Activated CD4-positive, alpha-beta T cell treated with anti-CD3 and anti-CD28 coated beads for 36 hours (primary cell): ENCODE data around the gene STX19. TPM values are rescaled to one million over a fixed set of nuclear protein-coding genes. Genes with fewer than 3 reads are reported as not detected.
A peak's percentile ranks its signal among the peaks of the same experiment; 100 is the strongest.

Experiments used
- ATAC-seq: fragments of 200-7000 bp; cut with Tn5 transposase; one replicate; pipeline ENCODE4 v1.10.0; 2021; ENCODE audit warnings: mild to moderate bottlenecking, moderate library complexity
- CTCF ChIA-PET: fragments of 350-600 bp; sonication (Branson Sonifier 250); formaldehyde crosslinking; loops from one replicate; lab custom pipeline; 2021; ENCODE audit warnings: antibody characterized with exemption; lab: Charles Lee
- POLR2A ChIA-PET: fragments of 350-600 bp; sonication (Branson Sonifier 250); formaldehyde crosslinking; loops from one replicate; lab custom pipeline; 2021; ENCODE audit warnings: antibody characterized with exemption, inconsistent platforms; lab: Charles Lee
- DNase-seq: peaks from one replicate; pipeline ENCODE4 v3.0.0-alpha.2; 2020
- H3K27ac Mint-ChIP-seq: one replicate; pipeline ENCODE4 v1.8.0; 2021; ENCODE audit warnings: mixed read lengths
- H3K27me3 Mint-ChIP-seq: one replicate; pipeline ENCODE4 v1.8.0; 2021; ENCODE audit warnings: mixed read lengths
- H3K36me3 Mint-ChIP-seq: one replicate; pipeline ENCODE4 v1.8.0; 2021; ENCODE audit warnings: low read depth, mixed read lengths
- H3K4me1 Mint-ChIP-seq: one replicate; pipeline ENCODE4 v1.8.0; 2021; ENCODE audit warnings: mixed read lengths
- H3K4me3 Mint-ChIP-seq: one replicate; pipeline ENCODE4 v1.8.0; 2021; ENCODE audit warnings: mild to moderate bottlenecking, moderate library complexity, mixed read lengths
- H3K9me3 Mint-ChIP-seq: one replicate; pipeline ENCODE4 v1.8.0; 2021; ENCODE audit warnings: low read depth, mixed read lengths
- intact Hi-C, 2 experiments: fragments of 100-400 bp; cut with DNase I in 1 of 2; cut with micrococcal nuclease in 1 of 2; formaldehyde crosslinking; loops; one replicate each; pipeline versions ENCODE4 v1.14.2 to v1.15.1; 2022 to 2024; cut with DNase I, micrococcal nuclease
- total RNA-seq, 2 experiments: library from RNA; stranded (reverse); gene quantifications; one replicate each; pipeline ENCODE4 v1.2.3, GENCODE V29; 2021

The STX19 gene
- total RNA-seq, 2 experiments from 2014 or later = not detected

DNA sequence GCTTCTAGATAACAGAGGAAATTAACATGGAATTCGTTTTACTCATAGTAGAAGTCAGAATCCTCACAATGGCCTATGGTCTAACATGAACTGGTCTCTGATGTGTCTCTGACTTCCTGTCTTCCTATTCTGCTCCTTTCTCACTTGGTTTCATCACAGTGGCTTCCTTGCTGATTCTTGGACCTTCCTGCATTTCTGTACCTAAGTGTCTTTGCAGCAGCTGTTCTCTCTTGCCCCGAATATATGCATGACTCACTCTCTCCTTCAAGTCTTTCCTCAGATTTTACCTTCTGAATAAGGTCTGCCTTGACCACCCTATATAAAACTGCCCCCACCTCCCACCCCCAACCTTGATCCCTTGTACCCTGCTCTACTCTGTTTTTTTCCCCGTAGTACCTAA is 34.3 kb downstream of the STX19 start:
- DNase-seq = no peak
- Mint-ChIP-seq H3K4me3 (no peak overlapping the region), H3K4me1 (peaks cover 4% of the 10 kb centered on the region), H3K9me3 (no peaks in the 10 kb centered on the region), H3K27me3 (no peaks in the 10 kb centered on the region), H3K27ac (no peak overlapping the region), H3K36me3 (peaks cover 5% of the 10 kb centered on the region)
- intact Hi-C loops = no loop called here
- POLR2A ChIA-PET = no interaction called here
- CTCF ChIA-PET = interaction anchor here (1.3 to 1.5 kb wide), 2 partner anchors 22 to 35 kb away, joined by 3 to 4 read pairs; no protein-coding TSS in a partner anchor
- no peak for ATAC-seq

DNA sequence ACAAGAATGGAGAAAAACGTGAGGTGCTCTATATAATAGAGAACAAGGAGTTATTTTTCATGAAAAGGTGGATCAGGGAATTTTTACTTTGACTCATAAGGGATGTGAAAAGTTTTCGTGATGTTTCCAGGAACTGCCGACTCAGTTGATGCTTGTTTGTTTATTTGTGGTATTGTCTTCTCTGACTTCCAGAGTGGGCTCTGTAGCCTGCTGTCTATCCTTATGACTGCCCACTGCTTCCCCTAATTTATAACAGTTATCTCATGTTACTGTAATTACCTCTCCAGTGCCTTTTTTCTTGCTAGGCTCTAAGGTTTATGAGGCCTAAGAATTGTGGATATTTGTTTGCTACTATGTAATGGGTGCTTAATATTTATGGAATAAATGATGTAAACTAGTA is 36.2 kb downstream of the STX19 start:
- ChIA-PET CTCF (no interaction called here), POLR2A (no interaction called here)
- peaks cover 4% of the 10 kb centered on the region for H3K4me1 Mint-ChIP-seq
- DNase-seq (no peak), ATAC-seq (no peak)
- no peak overlapping the region for H3K4me3 Mint-ChIP-seq
- no peak overlapping the region for H3K27ac Mint-ChIP-seq
- H3K27me3 Mint-ChIP-seq = no peaks in the 10 kb centered on the region
- H3K36me3 Mint-ChIP-seq = peaks cover 3% of the 10 kb centered on the region
- H3K9me3 Mint-ChIP-seq = no peaks in the 10 kb centered on the region
- intact Hi-C loops = no loop called here

DNA sequence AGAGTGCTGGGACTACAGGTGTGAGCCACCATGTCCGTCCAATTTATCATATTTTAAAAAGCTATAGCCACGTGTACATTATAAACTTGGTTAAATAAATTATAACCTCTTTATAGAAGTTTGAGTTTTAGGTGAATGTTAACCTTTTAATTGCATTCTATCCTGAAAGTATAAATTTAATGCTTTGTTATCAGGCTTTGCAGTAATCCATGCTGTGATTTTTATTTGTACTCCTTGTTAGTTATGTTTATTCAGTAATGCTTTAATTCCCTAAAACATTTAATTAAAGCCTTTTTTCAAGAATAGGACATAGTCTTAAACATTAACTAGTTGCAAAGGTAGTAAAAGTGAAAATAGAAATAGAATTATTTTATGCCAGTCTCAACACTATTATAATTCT is 36.8 kb downstream of the STX19 start:
- CTCF ChIA-PET = no interaction called here
- H3K9me3 Mint-ChIP-seq = no peaks in the 10 kb centered on the region
- H3K27ac Mint-ChIP-seq = no peak overlapping the region
- peaks cover under 1% of the 10 kb centered on the region for H3K36me3 Mint-ChIP-seq
- ATAC-seq (no peak), DNase-seq (no peak)
- H3K27me3 Mint-ChIP-seq = no peaks in the 10 kb centered on the region
- H3K4me3 Mint-ChIP-seq = no peak overlapping the region
- H3K4me1 Mint-ChIP-seq = peaks cover 4% of the 10 kb centered on the region
- POLR2A ChIA-PET = no interaction called here
- intact Hi-C loops = no loop called here

DNA sequence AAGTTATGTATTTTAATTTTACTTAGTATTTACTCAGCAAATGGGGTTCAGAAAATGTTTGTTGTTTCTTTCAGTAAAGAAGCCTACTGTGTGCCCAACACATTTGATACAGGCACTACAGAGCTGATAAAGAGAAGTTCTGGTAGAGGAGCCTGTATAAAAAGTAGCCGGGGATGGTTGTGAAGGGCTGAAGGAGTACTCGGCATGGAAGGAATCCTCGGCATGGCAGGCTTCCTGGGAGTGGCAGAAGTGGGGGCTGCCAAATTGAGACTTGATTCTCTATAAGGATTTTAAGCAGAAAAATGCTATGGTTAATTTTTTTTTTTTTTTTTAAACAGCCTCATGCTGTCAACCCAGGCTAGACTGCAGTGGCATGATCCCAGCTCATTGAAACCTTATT is 39.2 kb downstream of the STX19 start:
- H3K27ac Mint-ChIP-seq = no peak overlapping the region
- ChIA-PET POLR2A (no interaction called here), CTCF (interaction anchor here (0.8 to 1.0 kb wide), 2 partner anchors 14 to 80 kb away, joined by 3 read pairs; no protein-coding TSS in a partner anchor)
- intact Hi-C loops = no loop called here
- no peak overlapping the region for H3K4me3 Mint-ChIP-seq
- no peaks in the 10 kb centered on the region for H3K36me3 Mint-ChIP-seq
- no peaks in the 10 kb centered on the region for H3K27me3 Mint-ChIP-seq
- H3K9me3 Mint-ChIP-seq = no peaks in the 10 kb centered on the region
- DNase-seq (no peak), ATAC-seq (no peak)
- H3K4me1 Mint-ChIP-seq = peaks cover 4% of the 10 kb centered on the region

DNA sequence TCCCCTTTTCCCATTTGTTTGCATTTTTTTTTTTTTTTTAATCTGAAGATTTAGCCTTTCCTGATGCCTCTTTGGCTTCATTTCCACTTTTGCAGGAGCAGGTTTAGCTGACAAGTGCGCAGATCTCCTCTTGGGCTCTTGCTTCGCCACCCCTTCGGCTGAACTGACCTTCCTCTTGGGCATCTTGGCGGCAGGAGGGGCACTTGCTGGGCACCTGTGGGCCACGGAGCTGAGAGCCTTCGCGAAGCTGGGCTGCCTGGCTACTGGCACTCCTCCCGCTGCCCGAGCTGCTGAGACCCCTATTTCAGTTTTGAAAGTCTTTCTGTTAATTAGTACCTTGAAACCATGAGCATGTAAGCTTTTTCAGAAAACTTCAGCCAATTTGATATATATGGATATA is 39.6 kb downstream of the STX19 start:
- Mint-ChIP-seq H3K36me3 (no peaks in the 10 kb centered on the region), H3K27ac (no peak overlapping the region), H3K27me3 (no peaks in the 10 kb centered on the region), H3K4me1 (peaks cover under 1% of the 10 kb centered on the region), H3K9me3 (no peaks in the 10 kb centered on the region), H3K4me3 (no peak overlapping the region)
- CTCF ChIA-PET = interaction anchor here (0.8 to 1.0 kb wide), 2 partner anchors 15 to 81 kb away, joined by 3 read pairs; no protein-coding TSS in a partner anchor
- intact Hi-C loops = no loop called here
- POLR2A ChIA-PET = no interaction called here
- ATAC-seq (no peak), DNase-seq (no peak)

DNA sequence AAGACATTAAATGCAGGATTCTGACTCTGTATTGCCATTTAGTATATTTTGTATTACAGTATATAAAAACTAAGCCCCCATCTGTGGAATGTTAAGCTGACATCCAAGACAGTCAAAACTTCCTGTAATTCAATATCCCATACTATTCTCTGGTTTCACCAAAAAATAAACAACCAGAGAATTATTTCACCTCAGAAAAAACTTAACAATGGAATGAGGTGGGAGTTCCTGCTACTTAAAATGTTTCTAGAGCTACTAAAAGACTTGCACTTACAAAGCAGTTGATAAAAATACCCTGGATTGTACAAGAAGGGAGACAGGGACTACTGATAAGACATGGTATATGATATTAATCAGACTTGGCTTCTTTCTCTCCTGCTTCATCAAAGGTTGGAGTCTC is 40.1 kb downstream of the STX19 start:
- ChIA-PET POLR2A (no interaction called here), CTCF (interaction anchor here (1.0 kb wide), 1 partner anchor 81 kb away, joined by 3 read pairs; no protein-coding TSS in a partner anchor)
- no peaks in the 10 kb centered on the region for H3K27me3 Mint-ChIP-seq
- intact Hi-C loops = no loop called here
- no peaks in the 10 kb centered on the region for H3K36me3 Mint-ChIP-seq
- no peaks in the 10 kb centered on the region for H3K9me3 Mint-ChIP-seq
- H3K27ac Mint-ChIP-seq = no peak overlapping the region
- no peak for DNase-seq
- H3K4me1 Mint-ChIP-seq = no peaks in the 10 kb centered on the region
- no peak overlapping the region for H3K4me3 Mint-ChIP-seq
- no peak for ATAC-seq

DNA sequence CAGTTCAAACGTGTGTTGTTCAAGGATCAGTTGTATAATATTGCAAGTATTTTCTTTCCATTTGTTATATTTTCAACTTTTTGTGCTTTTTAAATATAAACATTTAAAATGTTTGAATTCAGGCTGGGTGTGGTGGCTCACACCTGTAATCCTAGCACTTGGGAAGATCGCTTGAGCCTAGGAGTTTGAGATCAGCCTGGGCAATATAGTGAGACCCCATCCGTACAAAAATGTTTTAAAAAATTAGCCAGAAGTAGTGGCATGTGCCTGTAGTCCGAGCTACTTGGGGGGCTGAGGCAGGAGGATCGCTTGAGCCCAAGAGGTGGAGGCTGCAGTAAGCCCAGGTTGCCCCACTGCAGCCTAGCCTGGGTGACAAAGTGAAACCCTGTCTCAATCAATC is 43.8 kb downstream of the STX19 start:
- no peaks in the 10 kb centered on the region for H3K9me3 Mint-ChIP-seq
- no peak overlapping the region for H3K4me3 Mint-ChIP-seq
- no peak overlapping the region for H3K27ac Mint-ChIP-seq
- ChIA-PET POLR2A (no interaction called here), CTCF (interaction anchor here (0.6 kb wide), 1 partner anchor 14 kb away, joined by 3 read pairs; no protein-coding TSS in a partner anchor)
- H3K27me3 Mint-ChIP-seq = no peaks in the 10 kb centered on the region
- H3K4me1 Mint-ChIP-seq = peaks cover 12% of the 10 kb centered on the region
- DNase-seq = no peak
- intact Hi-C loops = no loop called here
- H3K36me3 Mint-ChIP-seq = no peaks in the 10 kb centered on the region
- no peak for ATAC-seq

DNA sequence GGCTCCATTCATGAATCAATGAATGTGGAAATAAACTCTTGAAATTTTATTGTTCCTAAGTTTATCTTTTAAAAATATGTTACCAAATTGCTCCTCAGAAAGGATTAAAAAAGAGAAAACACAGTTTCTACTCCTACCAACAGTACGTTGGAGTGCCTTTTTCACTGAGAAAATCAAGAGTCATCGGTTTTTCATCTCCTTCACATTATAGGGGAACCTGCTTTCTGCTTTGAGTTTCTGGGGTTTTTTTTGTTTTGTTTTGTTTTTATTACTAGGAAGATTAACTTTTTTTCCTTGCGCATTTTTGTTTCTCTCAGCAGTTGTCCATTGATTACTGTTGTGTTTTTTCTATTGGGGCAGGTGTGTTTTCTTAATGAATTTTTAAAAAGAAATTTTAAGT is 45.0 kb downstream of the STX19 start:
- intact Hi-C loops = no loop called here
- Mint-ChIP-seq H3K4me1 (peaks cover 16% of the 10 kb centered on the region), H3K36me3 (no peaks in the 10 kb centered on the region)

DNA sequence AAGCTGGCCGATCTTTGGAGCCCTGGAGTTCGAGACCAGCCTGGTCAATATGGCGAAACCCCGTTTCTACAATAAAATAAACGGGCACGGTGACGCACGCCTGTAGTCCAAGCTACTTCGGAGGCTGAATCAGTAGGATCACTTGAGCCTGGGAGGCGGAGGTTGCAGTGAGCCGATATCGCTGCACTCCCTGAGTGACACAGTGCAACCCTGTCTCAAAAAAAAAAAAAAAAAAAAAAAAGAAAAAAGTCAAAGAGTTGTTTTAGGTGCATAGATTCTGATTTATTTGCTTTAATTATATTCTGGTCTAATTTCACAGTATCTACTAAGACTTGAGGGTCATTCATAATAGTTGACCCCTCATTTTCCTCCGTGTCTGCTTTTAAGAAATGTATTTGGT is 46.7 kb downstream of the STX19 start:
- Mint-ChIP-seq H3K27me3 (no peaks in the 10 kb centered on the region), H3K36me3 (no peaks in the 10 kb centered on the region), H3K27ac (no peak overlapping the region), H3K4me1 (peaks cover 16% of the 10 kb centered on the region), H3K9me3 (no peaks in the 10 kb centered on the region), H3K4me3 (peak overlapping the region; percentile 82)
- CTCF ChIA-PET = interaction anchor here (0.8 to 0.9 kb wide), 2 partner anchors 11 to 88 kb away, joined by 4 read pairs; no protein-coding TSS in a partner anchor
- intact Hi-C loops = loop anchor here in 1 of 2 experiments (2.0 kb wide), 1 partner anchor 23 kb away; no protein-coding TSS in a partner anchor
- POLR2A ChIA-PET = no interaction called here
- DNase-seq (no peak), ATAC-seq (no peak)

More for the DNA sequence above, 45.0 kb downstream of the STX19 start:
- Mint-ChIP-seq H3K4me3 (no peak overlapping the region), H3K27me3 (no peaks in the 10 kb centered on the region), H3K27ac (no peak overlapping the region), H3K9me3 (no peaks in the 10 kb centered on the region)
- ChIA-PET CTCF (no interaction called here), POLR2A (no interaction called here)
- no peak for ATAC-seq
- no peak for DNase-seq

DNA sequence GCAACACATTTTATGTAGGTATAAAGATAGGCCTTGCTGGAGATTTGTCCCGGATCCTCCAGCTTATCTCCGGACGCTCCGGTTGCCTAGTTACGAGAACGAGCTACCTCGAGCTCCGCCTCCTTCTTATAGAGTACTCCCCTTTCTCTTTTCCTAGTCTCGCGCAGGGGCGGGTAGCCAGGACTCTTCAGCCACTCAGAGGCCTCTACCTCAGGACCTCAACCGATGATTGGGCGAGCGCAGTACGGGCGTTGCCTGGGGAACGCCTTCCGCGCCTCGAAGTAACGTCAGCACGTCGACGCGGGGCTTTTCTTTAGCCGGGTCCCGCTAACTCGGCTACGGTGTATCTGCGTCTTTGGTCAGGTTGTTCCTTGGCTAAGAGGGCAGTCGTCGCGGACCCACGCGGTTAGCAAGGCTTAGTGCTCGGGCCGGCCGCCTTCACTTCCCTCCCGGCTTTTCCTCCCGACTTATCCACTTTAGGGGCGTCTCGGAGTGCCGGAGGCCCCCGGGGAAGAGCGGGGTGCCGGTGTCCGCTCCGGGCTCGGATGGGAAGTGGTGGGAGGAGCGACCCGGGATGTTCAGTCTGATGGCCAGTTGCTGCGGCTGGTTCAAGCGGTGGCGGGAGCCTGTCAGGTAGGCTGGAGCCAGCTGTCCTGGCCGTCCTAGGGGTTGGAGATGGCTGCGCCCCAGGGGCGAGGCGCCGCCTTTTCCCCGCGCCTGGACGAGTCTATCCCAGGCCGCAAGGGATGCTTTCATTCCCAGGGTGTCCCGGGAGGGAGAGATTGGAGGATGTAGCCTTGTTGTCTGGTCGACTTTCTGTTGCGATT is 48.3 kb downstream of the STX19 start, which contains the start of gene ARL13B:
Gene ARL13B, plus strand, starts transcription at position 306 of the 827 bp plus-strand sequence. Its CDS starts 269 bp downstream, at position 575.
- DNase-seq = peak; percentile 96
- Mint-ChIP-seq H3K9me3 (no peaks in the 10 kb centered on the region), H3K36me3 (no peaks in the 10 kb centered on the region), H3K27ac (peak within 1 kb of the TSS; percentile 51), H3K27me3 (peaks cover 2% of the 10 kb centered on the region), H3K4me1 (peaks cover 16% of the 10 kb centered on the region), H3K4me3 (peak within 1 kb of the TSS; percentile 82)
- ChIA-PET CTCF (interaction anchor here (1.4 kb wide), 1 partner anchor 23 kb away, joined by 3 read pairs; no protein-coding TSS in a partner anchor), POLR2A (interaction anchor here (1.0 kb wide), 1 partner anchor 83 kb away, joined by 5 read pairs; the partner anchor contains the start of genes DHFR2 and NSUN3)
- intact Hi-C loops = loop anchor here (1.0 to 2.0 kb wide), 2 partner anchors 25 to 83 kb away; partner anchors contain the start of gene NSUN3 (in 1 of the 2)
- ATAC-seq = peak; percentile 100

DNA sequence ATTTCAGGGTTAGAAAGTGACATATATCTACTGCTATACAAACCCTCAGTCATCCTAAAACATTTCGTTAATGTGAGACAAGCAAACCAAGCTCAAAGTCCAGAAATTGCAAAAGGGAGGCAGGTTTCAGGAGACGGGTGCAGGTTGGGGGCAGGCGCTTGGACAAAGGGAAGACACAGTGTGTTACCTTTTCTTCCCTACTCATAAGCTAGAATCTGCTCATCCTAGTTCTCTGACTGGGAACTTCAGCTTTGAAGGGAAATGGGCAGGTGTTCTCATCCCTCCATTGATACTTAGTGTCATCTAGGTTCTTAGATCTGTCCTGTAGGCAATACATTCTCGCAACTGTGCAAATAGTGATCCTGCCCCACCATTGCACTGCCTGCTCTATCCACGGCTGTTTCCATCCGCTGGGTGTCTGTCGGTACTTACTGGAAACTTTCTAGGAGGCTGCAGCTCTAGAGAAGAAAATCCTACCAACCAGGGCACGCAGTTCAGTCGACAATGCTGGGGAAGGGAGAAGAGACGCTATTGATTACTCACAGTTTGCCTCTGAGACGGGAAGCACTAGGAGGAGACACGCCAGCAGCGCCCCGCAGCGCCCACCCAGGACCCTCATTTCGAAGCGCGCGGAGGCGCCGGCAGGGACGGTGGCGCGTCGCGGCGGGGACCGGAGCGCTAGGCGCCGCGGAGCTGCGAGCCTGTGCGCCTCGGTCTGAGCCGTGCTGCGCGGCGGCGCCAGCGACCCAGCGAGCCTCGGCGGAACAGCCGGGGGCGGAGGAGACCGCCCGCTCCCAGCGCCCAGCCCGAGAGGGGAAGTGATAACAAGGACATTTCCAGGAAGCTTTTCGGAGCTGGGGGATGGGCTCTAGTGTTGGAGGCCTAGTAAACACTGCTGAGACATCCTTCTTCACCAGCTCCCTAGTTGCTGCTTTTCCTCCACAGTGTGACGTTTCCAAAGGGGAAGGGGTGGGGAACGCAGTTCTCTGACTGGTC is 55.0 kb downstream of the STX19 start, which contains the start of gene PROS1:
Gene PROS1, minus strand, starts transcription at position 766 of the 996 bp plus-strand sequence. Its CDS starts 147 bp downstream, at position 619.
- H3K4me3 Mint-ChIP-seq = peak within 1 kb of the TSS; percentile 75
- intact Hi-C loops = no loop called here
- peaks cover 13% of the 10 kb centered on the region for H3K27me3 Mint-ChIP-seq
- H3K4me1 Mint-ChIP-seq = peaks cover 9% of the 10 kb centered on the region
- DNase-seq = peak; percentile 76
- H3K27ac Mint-ChIP-seq = peak within 1 kb of the TSS; percentile 78
- H3K36me3 Mint-ChIP-seq = no peaks in the 10 kb centered on the region
- ChIA-PET POLR2A (no interaction called here), CTCF (interaction anchor here (0.6 to 1.4 kb wide), 5 partner anchors 9 to 173 kb away, joined by 3 to 5 read pairs (median 3); partner anchors contain the start of genes DHFR2 and NSUN3)
- peak; percentile 92 for ATAC-seq
- H3K9me3 Mint-ChIP-seq = no peaks in the 10 kb centered on the region
